HepG2 (cell line): ENCODE measurements around the gene TBX6. TPM values are rescaled to one million over a fixed set of nuclear protein-coding genes. Genes with fewer than 3 reads are reported as not detected.
A peak's percentile ranks its signal among the peaks of the same experiment; 100 is the strongest.

Source experiments
- ATM ChIP-seq: fragments of 450-650 bp; IDR thresholded peaks from 2 replicates; pipeline ENCODE4 v1.7.1; 2017; ENCODE audit warnings: mild to moderate bottlenecking, borderline replicate concordance
- CENPX ChIP-seq: sonication (generic); formaldehyde crosslinking; IDR thresholded peaks from 2 replicates; pipeline ENCODE4 v1.9.0; 2021; ENCODE audit warnings: mild to moderate bottlenecking, missing genetic modification reagents, moderate library complexity
- MTA3 ChIP-seq: sonication (generic); formaldehyde crosslinking; IDR thresholded peaks from 2 replicates; pipeline ENCODE4 v1.4.0; 2020; ENCODE audit warnings: missing genetic modification reagents
- MTF2 ChIP-seq: sonication (generic); formaldehyde crosslinking; IDR thresholded peaks from 2 replicates; pipeline ENCODE4 v1.5.0; 2020; ENCODE audit warnings: missing genetic modification reagents, borderline replicate concordance
- NFE2L2 ChIP-seq: fragments of 150-350 bp; IDR thresholded peaks from 2 replicates; pipeline ENCODE4 v1.6.1; 2014; ENCODE audit warnings: low read length
- PHB2 ChIP-seq: fragments of 450-650 bp; IDR thresholded peaks from 2 replicates; pipeline ENCODE4 v1.6.1; 2018; ENCODE audit not compliant: partially characterized antibody
- RFX1 ChIP-seq: fragments of 450-650 bp; IDR thresholded peaks from 2 replicates; pipeline ENCODE4 v1.6.1; 2017
- SMC3 ChIP-seq: IDR thresholded peaks from 2 replicates; pipeline ENCODE4 v1.6.1; 2011; ENCODE audit warnings: low read length, improper control_type of control experiment
- TP53 ChIP-seq: sonication (generic); formaldehyde crosslinking; conservative IDR thresholded peaks from 2 replicates; pipeline ENCODE4 v1.4.0; 2020; ENCODE audit warnings: missing genetic modification reagents
- ZBTB20 ChIP-seq: sonication (generic); formaldehyde crosslinking; IDR thresholded peaks from 2 replicates; pipeline ENCODE4 v1.8.1; 2023; ENCODE audit warnings: missing genetic modification reagents, low read depth, mild to moderate bottlenecking, borderline replicate concordance
- ZFYVE20 ChIP-seq: sonication (generic); formaldehyde crosslinking; IDR thresholded peaks from 2 replicates; pipeline ENCODE4 v1.8.0; 2023; ENCODE audit warnings: low read depth, mild to moderate bottlenecking, moderate library complexity, missing genetic modification reagents, borderline replicate concordance
- ZNF205 ChIP-seq: IDR thresholded peaks from 2 replicates; pipeline ENCODE4 v1.6.1; 2018; ENCODE audit warnings: missing biosample characterization, missing genetic modification reagents
- ZNF224 ChIP-seq: sonication (generic); formaldehyde crosslinking; IDR thresholded peaks from 2 replicates; pipeline ENCODE4 v1.5.0; 2020; ENCODE audit warnings: mild to moderate bottlenecking, missing genetic modification reagents
- ZNF292 ChIP-seq: sonication (generic); formaldehyde crosslinking; IDR thresholded peaks from 2 replicates; pipeline ENCODE4 v1.8.1; 2022; ENCODE audit warnings: mild to moderate bottlenecking, low read depth, missing genetic modification reagents, borderline replicate concordance
- ZNF616 ChIP-seq: sonication (generic); formaldehyde crosslinking; IDR thresholded peaks from 2 replicates; pipeline ENCODE4 v1.5.0; 2020; ENCODE audit warnings: low read depth, mild to moderate bottlenecking, missing genetic modification reagents
- ZNF644 ChIP-seq: IDR thresholded peaks from 2 replicates; pipeline ENCODE4 v1.6.1; 2016; ENCODE audit warnings: low read depth
- ZNF652 ChIP-seq: IDR thresholded peaks from 2 replicates; pipeline ENCODE4 v1.6.1; 2016; ENCODE audit warnings: low read depth, borderline replicate concordance
- ZNF720 ChIP-seq: sonication (generic); formaldehyde crosslinking; IDR thresholded peaks from 2 replicates; pipeline ENCODE4 v1.4.0; 2020; ENCODE audit warnings: missing genetic modification reagents
- ZNF841 ChIP-seq: sonication (generic); formaldehyde crosslinking; IDR thresholded peaks from 2 replicates; pipeline ENCODE4 v1.8.1; 2023; ENCODE audit warnings: missing genetic modification reagents, borderline replicate concordance
- polyA plus RNA-seq, 8 experiments: library from polyadenylated mRNA; depleted of rRNA in 3 of 8; stranded (reverse) in 7 of 8; unstranded in 1 of 8; fragments of >200 nt; fragmentation: Illumina TruSeq in 4 of 8; extraction: Trizol in 4 of 8; gene quantifications; 2 replicates each; pipeline versions ENCODE4 v1.2.1 to v1.2.3, GENCODE V29; 2011 to 2016; ENCODE audit warnings: low read depth in 4 of 8, missing spikeins in 1 of 8, mixed read lengths in 1 of 8; ENCODE audit not compliant: insufficient read depth in 1 of 8
- total RNA-seq, 5 experiments: library from RNA; depleted of rRNA; stranded (reverse); fragments of >200 nt; fragmentation: Illumina TruSeq; extraction: Trizol; gene quantifications; 2 replicates each; pipeline ENCODE4 v1.2.3, GENCODE V29; 2016; ENCODE audit warnings: low read depth in 1 of 5
- TF ChIP-seq, protein P1 (sequence below): sonication (generic); formaldehyde crosslinking; IDR thresholded peaks from 2 replicates; pipeline ENCODE4 v1.4.0; 2020; ENCODE audit warnings: missing genetic modification reagents
- TF ChIP-seq, protein P2 (sequence below): sonication (generic); formaldehyde crosslinking; IDR thresholded peaks from 2 replicates; pipeline ENCODE4 v1.4.0; 2020; ENCODE audit warnings: missing genetic modification reagents, borderline replicate concordance
- TF ChIP-seq, protein P3 (sequence below): sonication (generic); formaldehyde crosslinking; IDR thresholded peaks from 2 replicates; pipeline ENCODE4 v1.5.0; 2020; ENCODE audit warnings: mild to moderate bottlenecking, missing genetic modification reagents, borderline replicate concordance
- TF ChIP-seq, protein P4 (sequence below): sonication (generic); formaldehyde crosslinking; IDR thresholded peaks from 2 replicates; pipeline ENCODE4 v1.4.0; 2020; ENCODE audit warnings: mild to moderate bottlenecking, missing genetic modification reagents
- TF ChIP-seq, protein P5 (sequence below): sonication (generic); formaldehyde crosslinking; IDR thresholded peaks from 2 replicates; pipeline ENCODE4 v1.5.1; 2020; ENCODE audit warnings: mild to moderate bottlenecking, moderate library complexity, missing genetic modification reagents

The TBX6 gene
- total and polyA plus RNA-seq, 2 of the 13 experiments (the other 11 are each of a cell fraction or from before 2014, with no cell fraction given), result 0.24 to 0.42 TPM

DNA sequence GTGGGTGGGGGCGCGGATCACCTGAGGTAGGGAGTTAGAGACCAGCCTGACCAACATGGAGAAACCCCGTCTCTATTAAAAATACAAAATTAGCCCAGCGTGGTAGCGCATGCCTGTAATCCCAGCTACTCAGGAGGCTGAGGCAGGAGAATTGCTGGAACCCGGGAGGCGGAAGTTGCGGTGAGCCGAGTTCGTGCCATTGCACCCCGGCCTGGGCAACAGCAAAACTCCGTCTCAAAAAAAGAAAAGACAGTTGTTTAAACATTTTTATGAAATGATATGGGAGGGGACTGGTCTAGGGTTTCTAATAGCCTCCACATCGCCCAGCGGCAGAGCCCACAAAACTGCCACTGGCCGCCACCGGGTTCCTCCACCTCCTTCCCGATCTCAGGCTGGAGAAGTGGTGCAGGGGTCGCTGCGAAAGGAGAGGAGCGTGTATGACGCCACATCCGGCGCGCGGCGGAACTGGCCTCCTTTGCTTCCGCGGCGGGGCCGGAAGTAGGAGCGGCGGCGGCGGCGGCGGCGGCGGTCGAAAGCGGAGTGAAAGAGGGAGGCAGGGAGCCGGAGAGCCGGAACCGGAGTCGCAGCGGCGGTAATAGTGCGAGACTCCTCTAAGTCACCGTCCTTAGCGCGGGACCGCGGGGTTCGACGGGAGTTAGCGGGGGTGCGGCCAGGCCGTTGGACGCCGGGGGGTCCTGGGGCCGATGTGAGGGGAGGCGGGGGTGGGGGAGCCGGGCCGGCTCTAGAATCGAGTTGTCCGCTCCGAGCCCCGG lies 16.0 kb downstream of the TBX6 start, which contains the start of gene PPP4C (continued):
- TF ChIP-seq ZBTB20 (CRISPR knock-in tag) (peak; percentile 68; the same call in 1 of the 2 replicates), ZNF652 (CRISPR knock-in tag) (no peak), ATM (no peak), TP53 (CRISPR knock-in tag) (no peak; the same call in 1 of the 2 replicates), ZFYVE20 (no peak), NFE2L2 (no peak), ZNF205 (CRISPR knock-in tag) (no peak), ZNF292 (CRISPR knock-in tag) (no peak), ZNF224 (CRISPR knock-in tag) (no peak), PHB2 (no peak), SMC3 (no peak), MTF2 (no peak), MTA3 (CRISPR knock-in tag) (no peak), ZNF720 (CRISPR knock-in tag) (no peak), CENPX (CRISPR knock-in tag) (no peak), RFX1 (no peak), ZNF644 (CRISPR knock-in tag) (no peak), ZNF841 (no peak), ZNF616 (CRISPR knock-in tag) (peak; percentile 34; the same call in 1 of the 2 replicates)
- TF ChIP-seq, protein P1, sequence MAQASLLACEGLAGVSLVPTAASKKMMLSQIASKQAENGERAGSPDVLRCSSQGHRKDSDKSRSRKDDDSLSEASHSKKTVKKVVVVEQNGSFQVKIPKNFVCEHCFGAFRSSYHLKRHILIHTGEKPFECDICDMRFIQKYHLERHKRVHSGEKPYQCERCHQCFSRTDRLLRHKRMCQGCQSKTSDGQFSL, result no peak
- TF ChIP-seq, protein P2, sequence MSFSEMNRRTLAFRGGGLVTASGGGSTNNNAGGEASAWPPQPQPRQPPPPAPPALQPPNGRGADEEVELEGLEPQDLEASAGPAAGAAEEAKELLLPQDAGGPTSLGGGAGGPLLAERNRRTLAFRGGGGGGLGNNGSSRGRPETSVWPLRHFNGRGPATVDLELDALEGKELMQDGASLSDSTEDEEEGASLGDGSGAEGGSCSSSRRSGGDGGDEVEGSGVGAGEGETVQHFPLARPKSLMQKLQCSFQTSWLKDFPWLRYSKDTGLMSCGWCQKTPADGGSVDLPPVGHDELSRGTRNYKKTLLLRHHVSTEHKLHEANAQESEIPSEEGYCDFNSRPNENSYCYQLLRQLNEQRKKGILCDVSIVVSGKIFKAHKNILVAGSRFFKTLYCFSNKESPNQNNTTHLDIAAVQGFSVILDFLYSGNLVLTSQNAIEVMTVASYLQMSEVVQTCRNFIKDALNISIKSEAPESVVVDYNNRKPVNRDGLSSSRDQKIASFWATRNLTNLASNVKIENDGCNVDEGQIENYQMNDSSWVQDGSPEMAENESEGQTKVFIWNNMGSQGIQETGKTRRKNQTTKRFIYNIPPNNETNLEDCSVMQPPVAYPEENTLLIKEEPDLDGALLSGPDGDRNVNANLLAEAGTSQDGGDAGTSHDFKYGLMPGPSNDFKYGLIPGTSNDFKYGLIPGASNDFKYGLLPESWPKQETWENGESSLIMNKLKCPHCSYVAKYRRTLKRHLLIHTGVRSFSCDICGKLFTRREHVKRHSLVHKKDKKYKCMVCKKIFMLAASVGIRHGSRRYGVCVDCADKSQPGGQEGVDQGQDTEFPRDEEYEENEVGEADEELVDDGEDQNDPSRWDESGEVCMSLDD (CRISPR knock-in tag), result peak; percentile 5; the same call in 1 of the 2 replicates
- TF ChIP-seq, protein P3, sequence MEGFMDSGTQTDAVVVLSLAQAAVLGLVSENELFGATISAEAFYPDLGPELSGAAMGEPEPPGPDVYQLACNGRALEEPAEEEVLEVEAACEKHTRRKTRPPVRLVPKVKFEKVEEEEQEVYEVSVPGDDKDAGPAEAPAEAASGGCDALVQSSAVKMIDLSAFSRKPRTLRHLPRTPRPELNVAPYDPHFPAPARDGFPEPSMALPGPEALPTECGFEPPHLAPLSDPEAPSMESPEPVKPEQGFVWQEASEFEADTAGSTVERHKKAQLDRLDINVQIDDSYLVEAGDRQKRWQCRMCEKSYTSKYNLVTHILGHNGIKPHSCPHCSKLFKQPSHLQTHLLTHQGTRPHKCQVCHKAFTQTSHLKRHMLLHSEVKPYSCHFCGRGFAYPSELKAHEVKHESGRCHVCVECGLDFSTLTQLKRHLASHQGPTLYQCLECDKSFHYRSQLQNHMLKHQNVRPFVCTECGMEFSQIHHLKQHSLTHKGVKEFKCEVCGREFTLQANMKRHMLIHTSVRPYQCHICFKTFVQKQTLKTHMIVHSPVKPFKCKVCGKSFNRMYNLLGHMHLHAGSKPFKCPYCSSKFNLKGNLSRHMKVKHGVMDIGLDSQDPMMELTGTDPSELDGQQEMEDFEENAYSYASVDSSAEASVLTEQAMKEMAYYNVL (CRISPR knock-in tag), result 0 out of 2 replicates have a peak, but pooled peaks have one; percentile 53
- TF ChIP-seq, protein P4, sequence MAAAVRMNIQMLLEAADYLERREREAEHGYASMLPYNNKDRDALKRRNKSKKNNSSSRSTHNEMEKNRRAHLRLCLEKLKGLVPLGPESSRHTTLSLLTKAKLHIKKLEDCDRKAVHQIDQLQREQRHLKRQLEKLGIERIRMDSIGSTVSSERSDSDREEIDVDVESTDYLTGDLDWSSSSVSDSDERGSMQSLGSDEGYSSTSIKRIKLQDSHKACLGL, result peak; percentile 53; the same call in 1 of the 2 replicates
- TF ChIP-seq, protein P5, sequence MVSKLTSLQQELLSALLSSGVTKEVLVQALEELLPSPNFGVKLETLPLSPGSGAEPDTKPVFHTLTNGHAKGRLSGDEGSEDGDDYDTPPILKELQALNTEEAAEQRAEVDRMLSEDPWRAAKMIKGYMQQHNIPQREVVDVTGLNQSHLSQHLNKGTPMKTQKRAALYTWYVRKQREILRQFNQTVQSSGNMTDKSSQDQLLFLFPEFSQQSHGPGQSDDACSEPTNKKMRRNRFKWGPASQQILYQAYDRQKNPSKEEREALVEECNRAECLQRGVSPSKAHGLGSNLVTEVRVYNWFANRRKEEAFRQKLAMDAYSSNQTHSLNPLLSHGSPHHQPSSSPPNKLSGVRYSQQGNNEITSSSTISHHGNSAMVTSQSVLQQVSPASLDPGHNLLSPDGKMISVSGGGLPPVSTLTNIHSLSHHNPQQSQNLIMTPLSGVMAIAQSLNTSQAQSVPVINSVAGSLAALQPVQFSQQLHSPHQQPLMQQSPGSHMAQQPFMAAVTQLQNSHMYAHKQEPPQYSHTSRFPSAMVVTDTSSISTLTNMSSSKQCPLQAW, result 0 out of 2 replicates have a peak, but pooled peaks have one; percentile 10
